GM21447 (cell line): ENCODE measurements around the gene RBM39.
"Not testable (repeated sequence)": the region's sequence is repeated elsewhere in the genome, so short reads cannot be mapped to it uniquely, and the experiment has no call there.

Experiments used
- ATAC-seq: cut with Tn5 transposase; IDR thresholded peaks from one replicate; pipeline ENCODE4 v1.9.1; 2021; ENCODE audit not compliant: unreplicated experiment

RBM39 gene

DNA sequence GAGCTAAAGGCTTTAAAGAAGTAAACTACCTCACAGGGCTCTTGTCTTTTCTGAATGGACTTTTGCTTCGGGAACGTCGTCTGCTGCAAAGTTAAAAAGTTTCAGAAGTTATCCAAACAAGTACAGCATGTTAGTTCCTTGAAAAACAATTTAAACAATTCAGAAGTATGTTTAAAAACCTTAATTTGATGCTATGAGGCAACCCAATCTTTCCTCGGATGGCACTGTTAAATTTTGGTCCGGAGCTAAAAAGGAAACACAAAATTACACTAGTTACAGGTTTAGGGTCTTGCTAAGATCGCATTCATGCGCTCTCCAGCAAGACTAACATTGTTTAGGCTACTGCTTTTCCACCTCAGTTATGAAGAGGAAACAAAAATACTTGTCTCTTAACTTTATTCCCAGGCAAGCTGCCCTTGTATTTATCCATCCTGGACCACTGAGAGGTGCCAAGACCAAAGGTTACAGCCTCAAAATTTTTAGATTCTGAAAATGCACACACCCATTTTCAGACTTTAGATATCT, 12.7 kb downstream of the RBM39 start:
- no peak for ATAC-seq

DNA sequence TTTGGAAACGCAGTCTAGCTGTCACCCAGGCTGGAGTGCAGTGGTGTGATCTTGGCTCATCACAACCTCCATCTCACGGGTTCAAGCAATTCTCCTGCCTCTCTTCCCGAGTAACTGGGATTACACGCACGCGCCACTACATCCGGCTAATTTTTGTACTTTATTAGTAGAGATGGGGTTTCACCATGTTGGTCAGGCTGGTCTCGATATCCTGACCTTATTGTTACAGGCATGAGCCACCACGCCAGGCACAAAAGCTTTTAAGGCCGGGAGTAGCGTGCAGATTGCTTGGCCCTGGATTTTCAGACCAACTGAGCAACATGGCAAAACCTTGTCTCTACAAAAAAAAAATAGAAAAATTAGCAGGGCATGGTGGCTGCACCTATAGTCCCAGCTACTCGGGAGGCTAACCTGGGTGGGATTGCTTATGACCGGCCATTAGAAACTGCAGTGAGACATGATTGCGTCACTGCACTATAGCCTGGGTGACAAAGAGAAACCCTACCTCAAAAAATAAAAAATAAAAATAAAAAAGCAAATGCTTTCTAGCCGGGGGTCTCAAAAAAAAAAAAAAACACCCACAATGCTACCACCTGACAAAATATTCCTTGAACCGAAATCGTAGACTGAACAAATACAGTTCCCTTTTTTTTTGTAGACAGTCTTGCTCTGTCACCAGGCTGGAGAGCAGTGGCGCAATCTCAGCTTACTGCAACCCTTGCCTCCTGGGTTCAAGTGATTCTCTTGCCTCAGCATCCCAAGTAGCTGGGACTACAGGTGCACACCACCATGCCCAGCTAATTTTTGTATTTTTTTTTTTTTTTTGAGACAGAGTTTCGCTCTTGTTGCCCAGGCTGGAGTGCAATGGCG, 15.0 kb downstream of the RBM39 start:
- ATAC-seq = no peak

DNA sequence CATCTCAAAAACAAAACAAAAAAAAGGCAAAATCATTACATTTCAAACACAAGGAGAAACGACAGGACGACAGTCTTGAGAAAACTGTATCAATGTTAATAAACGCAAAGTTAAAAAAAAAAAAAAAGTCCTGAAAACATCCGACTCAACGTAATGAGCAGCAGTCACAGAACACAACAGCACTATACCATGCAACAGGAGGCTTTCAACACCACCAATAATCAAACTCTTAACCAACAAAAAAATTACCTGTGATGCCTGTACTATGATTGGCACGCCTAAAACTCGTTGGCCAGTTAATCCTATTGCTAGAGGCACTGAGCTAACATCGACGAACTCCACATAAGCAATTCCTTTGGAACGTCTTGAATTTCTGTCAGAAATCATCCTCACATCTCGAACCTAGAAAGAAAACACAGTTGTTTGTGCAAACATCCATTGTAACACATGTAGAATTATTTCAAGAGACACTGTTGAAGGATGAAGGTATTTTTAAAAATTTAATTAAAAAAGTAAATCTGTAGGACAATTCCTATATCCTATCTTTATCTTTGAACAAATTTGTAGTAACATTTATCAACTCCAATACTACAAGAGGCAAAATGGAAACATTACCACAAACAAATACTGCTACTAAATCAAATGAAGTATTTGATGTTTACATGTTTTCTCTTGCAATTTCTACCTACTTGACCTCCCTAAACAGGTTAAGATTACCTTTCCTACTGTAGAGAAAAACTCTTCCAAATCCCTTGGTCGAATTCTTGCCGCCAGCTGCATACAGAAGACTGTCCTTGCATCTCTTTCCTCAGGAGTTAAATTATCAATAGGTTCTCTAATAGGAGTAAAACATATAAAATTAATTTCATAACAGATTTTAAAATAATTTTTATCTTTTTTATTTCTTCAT, 17.5 kb downstream of the RBM39 start:
- no peak for ATAC-seq

DNA sequence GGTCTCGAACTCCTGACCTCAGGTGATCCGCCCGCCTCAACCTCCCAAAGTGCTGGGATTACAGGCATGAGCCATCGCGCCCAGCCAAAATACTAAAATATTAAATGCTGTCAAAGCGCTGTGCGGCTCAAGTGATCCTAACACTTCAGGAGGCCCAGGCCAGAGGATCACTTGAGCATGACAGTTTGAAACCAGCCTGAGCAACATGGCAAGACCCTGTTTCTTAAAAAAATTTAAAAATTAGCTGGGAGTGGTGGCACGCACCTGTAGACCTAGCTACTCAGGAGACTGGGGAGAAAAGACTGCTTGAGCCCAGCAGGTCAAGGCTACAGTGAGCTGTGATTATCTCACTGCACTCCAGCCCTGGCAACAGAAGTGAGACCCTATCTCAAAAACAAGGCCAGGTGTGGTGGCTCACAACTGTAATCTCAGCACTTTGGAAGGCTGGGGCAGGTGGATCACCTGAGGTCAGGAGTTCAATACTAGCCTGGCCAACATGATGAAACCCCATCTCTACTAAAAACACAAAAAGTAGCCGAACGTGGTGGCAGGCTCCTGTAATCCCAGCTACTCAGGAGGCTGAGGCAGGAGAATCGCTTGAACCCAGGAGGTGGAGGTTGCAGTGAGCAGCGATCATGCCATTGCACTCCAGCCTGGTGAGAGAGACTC, 18.3 kb downstream of the RBM39 start:
- ATAC-seq = not testable (repeated sequence)

DNA sequence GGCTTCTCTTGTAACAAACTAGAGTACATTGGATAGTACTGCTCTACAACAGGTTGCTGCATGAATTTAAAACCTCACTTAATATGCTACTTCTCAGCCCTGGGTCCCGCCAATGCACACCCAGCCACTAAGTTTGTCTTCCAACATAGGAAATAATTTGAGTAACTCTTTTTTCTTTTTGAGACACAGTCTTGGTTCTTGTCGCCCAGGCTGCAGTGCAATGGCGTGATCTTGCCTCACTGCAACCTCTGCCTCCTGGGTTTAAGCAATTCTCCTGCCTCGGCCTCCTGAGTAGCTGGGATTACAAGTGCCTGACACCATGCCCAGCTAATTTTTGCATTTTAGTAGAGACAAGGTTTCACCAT, 18.8 kb downstream of the RBM39 start:
- not testable (repeated sequence) for ATAC-seq

DNA sequence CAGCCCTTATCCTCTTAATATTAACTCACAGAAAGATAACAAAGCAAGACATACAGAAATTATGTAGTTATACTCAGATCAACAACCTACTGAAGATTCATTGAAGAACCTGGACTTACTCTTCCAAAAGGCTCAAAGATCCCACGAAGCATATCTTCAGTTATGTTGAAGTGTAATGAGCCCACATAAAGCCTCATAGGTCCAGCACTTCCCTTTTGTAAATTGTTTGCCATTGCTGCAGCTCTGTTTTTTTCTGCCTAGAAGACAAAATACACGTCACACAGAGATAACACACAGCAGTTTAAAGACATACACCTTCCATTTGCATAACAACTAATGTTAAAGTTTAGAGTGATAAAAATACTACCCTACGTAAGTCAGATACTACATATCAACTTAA, 20.4 kb downstream of the RBM39 start:
- no peak for ATAC-seq

DNA sequence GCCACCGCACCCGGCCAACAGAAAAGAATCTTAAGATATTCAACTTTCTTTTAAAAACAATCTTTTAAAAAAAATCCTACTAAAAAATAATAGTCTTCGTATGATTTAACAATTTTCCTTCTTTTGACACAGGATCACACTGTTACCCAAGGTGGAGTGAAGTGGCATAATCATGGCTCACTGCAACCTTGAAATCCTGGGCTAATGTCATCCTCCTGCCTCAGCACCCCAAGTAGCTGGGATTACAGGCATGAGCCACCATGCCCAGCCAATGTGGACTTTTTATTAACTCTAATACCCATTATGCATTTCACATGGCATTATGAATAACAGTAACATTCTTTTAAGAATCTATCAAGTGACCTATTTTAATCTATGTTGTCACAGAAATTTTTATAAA, 20.8 kb downstream of the RBM39 start:
- no peak for ATAC-seq

DNA sequence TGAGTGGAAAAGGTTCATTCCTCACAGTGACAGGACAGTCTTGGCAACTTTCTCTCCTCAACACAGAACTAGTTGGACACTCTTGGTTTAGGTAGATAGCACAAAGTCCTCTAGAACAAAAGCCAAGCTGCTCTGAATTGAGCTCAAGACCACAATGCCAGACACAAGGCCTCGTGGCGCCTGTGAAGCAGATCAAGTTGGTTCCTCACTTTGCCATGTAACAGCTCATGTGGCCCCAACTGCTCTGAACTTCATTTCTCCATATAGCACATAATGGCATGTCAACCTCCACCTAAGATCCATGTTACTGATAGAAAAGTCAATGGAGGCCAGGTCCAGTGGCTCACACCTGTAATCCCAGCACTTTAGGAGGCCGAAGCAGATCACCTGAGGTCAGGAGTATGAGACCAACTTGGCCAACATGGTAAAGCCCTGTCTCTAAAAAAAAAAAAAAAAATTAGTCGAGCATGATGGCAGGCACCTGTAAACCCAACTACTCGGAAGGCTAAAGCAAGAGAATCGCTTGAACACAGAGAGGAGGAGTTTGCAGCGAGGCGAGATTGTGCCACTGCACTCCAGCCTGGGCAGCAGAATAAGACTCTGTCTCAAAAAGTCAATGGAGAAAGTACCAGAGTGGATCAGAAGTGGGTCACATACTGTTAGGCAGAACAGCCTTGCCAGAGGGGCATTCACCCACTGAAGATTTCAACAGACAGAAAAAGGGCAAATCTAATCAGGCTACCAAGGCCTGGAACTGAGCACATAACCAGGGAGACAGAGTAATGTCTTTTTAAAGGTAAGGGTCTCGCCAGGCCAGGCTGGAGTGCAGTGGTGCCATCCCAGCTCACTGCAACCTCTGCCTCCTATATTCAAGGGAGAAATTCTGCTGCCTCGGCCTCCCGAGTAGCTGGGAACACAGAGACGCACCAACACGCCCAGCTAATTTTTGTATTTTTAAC, 21.6 kb downstream of the RBM39 start:
- ATAC-seq = no peak

DNA sequence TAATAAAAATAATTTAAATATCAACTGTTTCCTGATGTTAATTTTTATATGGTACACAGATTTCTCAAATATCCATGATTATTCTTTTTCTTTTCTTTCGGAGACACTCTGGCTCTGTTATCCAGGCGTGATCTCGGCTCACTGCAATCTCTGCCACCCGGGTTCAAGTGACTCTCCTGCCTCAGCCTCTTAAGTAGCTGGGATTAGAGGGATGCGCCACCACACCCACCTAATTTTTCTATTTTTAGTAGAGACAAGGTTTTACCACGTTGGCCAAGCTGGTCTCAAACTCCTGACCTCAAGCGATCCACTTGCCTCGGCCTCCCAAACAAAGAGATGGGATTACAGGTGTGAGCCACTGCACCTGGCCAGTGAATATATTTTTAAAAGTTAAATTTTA, 22.3 kb downstream of the RBM39 start:
- no peak for ATAC-seq

DNA sequence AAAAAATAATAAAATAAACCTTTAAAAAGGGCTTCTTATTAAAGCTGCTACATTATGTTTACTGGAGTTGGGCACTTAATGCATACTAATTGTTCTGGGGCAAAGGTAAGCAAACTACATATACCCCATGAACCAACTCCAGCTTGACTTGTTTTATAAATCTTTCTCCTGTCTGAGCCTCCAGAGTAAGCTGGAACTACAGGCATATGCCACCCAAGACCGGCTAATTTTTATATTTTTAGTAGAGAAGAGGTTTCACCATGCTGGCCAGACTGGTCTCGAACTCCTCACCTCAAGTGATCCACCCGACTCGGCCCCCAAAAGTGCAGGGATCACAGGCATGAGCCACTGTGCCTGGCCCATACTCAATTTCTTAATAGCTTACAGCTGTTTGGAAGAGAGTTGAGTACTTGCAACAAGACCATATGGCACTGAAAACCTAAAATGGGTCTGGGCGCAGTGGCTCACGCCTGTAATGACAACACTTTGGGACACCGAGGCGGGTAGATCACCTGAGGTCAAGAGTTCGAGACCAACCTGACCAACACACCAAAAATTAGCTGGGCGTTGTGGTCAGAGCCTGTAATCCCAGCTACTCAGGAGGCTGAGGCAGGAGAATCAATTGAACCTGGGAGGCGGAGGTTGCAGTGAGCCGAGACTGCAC, 23.0 kb downstream of the RBM39 start:
- ATAC-seq = no peak

DNA sequence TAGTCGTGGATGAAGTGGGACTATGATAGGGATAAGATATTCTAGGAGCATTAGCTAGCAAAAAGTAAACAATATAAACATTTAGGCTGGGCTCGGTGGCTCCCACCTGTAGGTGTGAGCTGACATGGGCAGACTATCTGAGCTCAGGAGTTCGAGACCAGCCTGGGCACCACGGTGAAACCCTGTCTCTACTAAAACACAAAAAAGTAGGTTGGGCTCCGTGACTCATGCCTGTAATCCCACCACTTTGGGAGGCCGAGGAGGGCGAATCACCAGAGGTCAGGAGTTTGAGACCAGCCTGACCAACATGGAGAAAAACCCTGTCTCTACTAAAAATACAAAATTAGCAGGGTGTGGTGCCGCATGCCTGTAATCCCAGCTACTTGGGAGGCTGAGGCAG, 23.7 kb downstream of the RBM39 start:
- ATAC-seq = not testable (repeated sequence)

DNA sequence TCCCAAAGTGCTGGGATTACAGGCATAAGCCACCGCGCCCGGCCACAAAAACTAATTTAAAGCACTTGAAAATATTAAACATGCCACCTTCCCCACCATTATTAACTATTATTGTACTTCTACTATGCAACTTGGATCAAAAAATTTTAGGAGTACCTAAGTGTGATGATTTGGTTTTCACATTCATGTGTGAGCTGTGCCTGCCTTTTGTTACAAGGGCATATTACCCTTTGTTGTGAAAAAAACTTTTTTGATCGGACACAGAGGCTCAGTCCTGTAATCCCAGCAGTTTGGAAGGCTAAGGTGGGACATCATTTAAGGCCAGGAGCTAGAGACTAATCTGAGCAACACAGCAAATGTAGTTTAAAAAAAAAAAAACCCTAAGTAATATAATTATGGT, 25.7 kb downstream of the RBM39 start:
- no peak for ATAC-seq

DNA sequence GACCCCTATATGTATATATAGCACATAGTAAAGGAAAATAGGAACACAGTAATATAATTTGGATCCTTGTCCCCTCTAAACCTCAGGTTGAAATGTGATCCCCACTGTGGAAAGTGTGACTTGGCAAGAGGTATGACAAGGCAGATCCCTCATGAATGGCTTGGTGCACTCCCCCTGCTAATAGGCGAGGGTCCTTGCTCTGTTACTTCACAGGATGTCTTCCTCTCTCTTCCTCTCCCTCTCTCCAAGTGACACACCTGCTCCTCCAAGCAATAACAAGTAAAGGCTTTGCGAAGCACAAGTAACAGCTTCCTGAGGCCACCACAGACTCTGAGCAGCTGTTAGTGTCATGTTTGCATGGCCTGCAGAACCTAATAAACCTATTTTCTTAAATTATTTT, 26.4 kb downstream of the RBM39 start:
- ATAC-seq = no peak

DNA sequence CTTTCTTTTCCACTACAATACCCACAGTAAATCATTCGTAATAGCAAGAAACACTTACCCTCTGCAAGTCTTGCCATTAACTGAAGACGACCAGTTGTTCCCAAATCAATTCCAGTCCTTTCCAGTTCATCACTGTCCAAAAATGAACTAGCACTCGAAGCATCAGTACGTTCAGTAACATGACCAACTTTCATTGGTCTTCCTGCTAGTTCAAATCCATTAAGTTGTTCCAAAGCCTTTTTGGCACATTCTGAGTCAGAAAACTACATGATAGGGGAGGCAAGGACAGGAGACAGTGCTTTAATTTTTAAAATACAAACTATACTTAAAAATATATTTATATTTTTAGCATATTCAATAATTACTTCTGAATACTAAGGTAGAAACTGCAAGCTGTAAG, 27.9 kb downstream of the RBM39 start:
- ATAC-seq = no peak

DNA sequence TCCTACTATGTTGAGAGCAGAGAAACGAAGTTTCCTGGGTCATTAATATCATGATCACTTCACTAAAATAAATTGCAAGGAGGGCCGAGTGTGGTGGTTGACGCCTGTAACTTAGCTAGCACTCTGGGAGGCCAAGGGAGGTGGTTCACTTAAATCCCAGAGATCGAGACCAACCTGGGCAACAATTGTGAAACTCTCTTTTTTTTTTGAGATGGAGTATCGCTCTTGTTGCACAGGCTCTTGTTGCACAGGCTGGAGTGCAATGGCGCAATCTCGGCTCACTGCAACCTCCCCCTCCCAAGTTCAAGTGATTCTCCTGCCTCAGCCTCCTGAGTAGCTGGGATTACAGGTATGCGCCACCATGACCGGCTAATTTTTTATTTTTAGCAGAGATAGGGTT, 28.9 kb downstream of the RBM39 start:
- not testable (repeated sequence) for ATAC-seq

DNA sequence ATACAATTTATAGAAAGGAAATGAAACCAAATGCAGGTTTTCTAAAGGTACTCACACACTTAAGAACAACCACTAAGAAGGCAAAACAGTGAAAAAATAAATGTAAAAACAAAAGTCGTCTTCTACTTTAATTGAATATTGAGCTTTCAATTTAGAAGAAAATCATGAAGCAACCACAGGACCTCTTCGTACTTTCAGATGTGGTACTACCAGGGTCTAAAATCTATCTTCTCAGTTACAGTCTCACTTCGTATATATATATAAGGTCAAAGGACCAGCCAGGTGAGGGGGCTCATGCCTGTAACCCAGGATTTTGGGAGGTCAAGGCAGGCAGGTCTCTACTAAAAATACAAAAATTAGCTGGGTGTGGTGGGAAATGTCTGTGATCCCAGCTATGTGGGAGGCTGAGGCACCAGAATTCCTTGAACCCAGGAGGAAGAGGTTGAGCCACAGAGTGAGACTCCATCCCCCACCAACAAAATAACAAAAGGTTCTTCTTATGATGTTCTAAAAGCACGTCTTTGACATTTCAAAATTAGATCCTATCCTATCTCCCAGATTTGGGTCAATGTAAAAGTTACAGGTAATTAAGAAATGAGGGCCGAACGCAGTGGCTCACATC, 30.4 kb downstream of the RBM39 start:
- no peak for ATAC-seq

DNA sequence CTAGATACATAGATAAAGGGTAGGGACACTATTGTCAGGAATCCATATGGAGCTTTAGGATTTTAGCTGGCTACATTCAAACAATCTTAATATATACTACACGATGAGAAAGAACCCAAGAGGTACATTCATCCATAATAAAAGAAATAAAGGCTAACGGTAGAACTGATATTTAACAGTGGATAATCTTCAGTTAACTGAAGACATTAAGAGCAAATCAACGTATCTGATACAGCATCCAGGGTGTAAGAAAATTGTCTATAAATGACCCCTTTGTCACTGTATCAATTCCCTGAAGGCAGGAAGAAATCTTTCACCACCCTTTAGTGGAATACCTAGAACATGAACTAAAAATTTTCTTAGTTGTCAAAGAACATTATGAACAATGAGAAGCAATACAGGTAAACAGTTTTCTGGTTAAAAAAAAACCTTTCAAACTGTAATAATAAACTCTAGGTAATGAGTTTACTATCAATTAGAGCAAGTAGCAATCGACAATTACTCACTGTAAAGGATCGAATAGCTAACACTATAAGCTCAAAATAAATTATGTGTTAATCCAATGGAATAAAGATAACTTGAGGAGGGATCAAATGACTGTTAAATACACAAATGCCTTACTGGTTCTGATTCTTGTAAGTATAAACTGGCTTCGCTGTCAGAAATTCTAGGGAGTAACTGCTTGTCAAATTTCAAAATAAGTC, 31.0 kb downstream of the RBM39 start:
- no peak for ATAC-seq

DNA sequence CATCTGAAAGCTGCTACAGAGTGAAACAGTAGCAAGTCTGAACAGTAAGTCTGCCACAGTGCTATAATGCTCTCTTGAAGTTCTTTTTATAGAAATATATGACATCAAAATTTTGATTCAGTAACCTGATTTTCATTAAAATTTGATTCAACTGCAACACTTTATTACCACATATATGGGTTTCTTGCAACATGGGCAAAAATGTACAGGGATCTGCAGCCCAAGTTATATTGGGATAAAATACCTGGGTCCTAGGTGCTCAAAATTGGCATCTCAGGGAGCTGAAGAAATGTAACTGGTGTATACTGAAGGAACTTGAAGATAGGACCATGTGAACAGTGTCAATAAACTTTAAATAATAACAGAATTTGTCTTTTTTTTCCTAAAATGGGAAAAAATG, 32.0 kb downstream of the RBM39 start:
- no peak for ATAC-seq

DNA sequence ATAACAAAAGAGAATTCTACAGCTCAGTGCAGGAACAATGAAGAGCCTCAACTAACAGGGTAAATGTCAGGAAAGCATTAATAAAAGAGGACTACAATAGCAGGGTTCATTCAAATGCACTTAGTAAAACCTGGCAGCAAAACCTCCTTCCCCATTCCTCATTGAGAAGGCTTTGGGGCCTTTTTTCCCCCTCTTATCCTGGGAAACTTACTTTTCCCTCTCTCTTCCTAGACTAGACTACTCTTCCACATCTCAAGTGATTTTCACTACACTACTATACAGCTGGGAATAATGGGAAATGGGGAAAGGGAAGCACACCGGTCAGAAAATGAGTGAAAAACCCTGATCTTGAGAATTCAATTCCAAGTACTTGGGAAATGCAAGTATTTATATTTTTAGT, 32.8 kb downstream of the RBM39 start:
- ATAC-seq = no peak
